ENCODE measurements around the gene AKR1C2.

The AKR1C2 gene

GRCh38 chr10:5042922-5043321 is 39.3 kb upstream of the AKR1C2 start:
- no peak for DNase-seq (ENCODE audit: low read depth, low spot score)
- Histone ChIP-seq H3K9me3 (ENCODE audit: insufficient read depth, low read length) (peaks cover 4% of the 10 kb centered on the region; the same call in 1 of the 2 replicates), H3K27me3 (ENCODE audit: insufficient read depth, insufficient read length) (no peaks in the 10 kb centered on the region), H3K4me1 (ENCODE audit: insufficient read depth, insufficient read length) (no peaks in the 10 kb centered on the region), H3K4me3 (ENCODE audit: insufficient read length, low read depth) (no peak overlapping the region), H3K9ac (ENCODE audit: insufficient read length, low read depth) (no peak overlapping the region), H3K36me3 (ENCODE audit: insufficient read depth, insufficient read length, low read length) (no peaks in the 10 kb centered on the region)
- TF ChIP-seq ZNF274 (IDR thresholded peaks at IDR 0.05; ENCODE audit: low read depth, low read length) = no peak
- no peak for TF ChIP-seq YY1 (IDR thresholded peaks at IDR 0.05; ENCODE audit: insufficient read depth, insufficient read length)
- no peak for TF ChIP-seq SUZ12 (IDR thresholded peaks at IDR 0.05; ENCODE audit: extremely low read depth, insufficient read depth, insufficient read length)

- Histone ChIP-seq H3K9me3 (ENCODE audit: insufficient read depth, low read length) (peaks cover 4% of the 10 kb centered on the region; the same call in 1 of the 2 replicates), H3K4me3 (ENCODE audit: insufficient read length, low read depth) (no peak overlapping the region), H3K4me1 (ENCODE audit: insufficient read depth, insufficient read length) (no peaks in the 10 kb centered on the region), H3K36me3 (ENCODE audit: insufficient read depth, insufficient read length, low read length) (no peaks in the 10 kb centered on the region), H3K9ac (ENCODE audit: insufficient read length, low read depth) (no peak overlapping the region), H3K27me3 (ENCODE audit: insufficient read depth, insufficient read length) (no peaks in the 10 kb centered on the region)
- TF ChIP-seq ZNF274 (IDR thresholded peaks at IDR 0.05; ENCODE audit: low read depth, low read length) (no peak), SUZ12 (IDR thresholded peaks at IDR 0.05; ENCODE audit: extremely low read depth, insufficient read depth, insufficient read length) (no peak), YY1 (IDR thresholded peaks at IDR 0.05; ENCODE audit: insufficient read depth, insufficient read length) (no peak)
- no peak for DNase-seq (ENCODE audit: low read depth, low spot score)
These were observed 37.9 kb upstream of the AKR1C2 start for GRCh38 chr10:5041471-5042023.

- Histone ChIP-seq H3K4me3 (ENCODE audit: insufficient read length, low read depth) (no peak overlapping the region), H3K27me3 (ENCODE audit: insufficient read depth, insufficient read length) (no peaks in the 10 kb centered on the region), H3K4me1 (ENCODE audit: insufficient read depth, insufficient read length) (no peaks in the 10 kb centered on the region), H3K9me3 (ENCODE audit: insufficient read depth, low read length) (peaks cover 4% of the 10 kb centered on the region; the same call in 1 of the 2 replicates), H3K9ac (ENCODE audit: insufficient read length, low read depth) (no peak overlapping the region), H3K36me3 (ENCODE audit: insufficient read depth, insufficient read length, low read length) (no peaks in the 10 kb centered on the region)
- no peak for TF ChIP-seq ZNF274 (IDR thresholded peaks at IDR 0.05; ENCODE audit: low read depth, low read length)
- TF ChIP-seq SUZ12 (IDR thresholded peaks at IDR 0.05; ENCODE audit: extremely low read depth, insufficient read depth, insufficient read length) = no peak
- TF ChIP-seq YY1 (IDR thresholded peaks at IDR 0.05; ENCODE audit: insufficient read depth, insufficient read length) = no peak
- DNase-seq (ENCODE audit: low read depth, low spot score) = no peak
These were observed 37.3 kb upstream of the AKR1C2 start for GRCh38 chr10:5040781-5041470.

- DNase-seq (ENCODE audit: low read depth, low spot score) = no peak
- H3K4me1 ChIP-seq (ENCODE audit: insufficient read depth, insufficient read length) = no peaks in the 10 kb centered on the region
- no peaks in the 10 kb centered on the region for H3K36me3 ChIP-seq (ENCODE audit: insufficient read depth, insufficient read length, low read length)
- no peaks in the 10 kb centered on the region for H3K27me3 ChIP-seq (ENCODE audit: insufficient read depth, insufficient read length)
- TF ChIP-seq ZNF274 (IDR thresholded peaks at IDR 0.05; ENCODE audit: low read depth, low read length) (no peak), YY1 (IDR thresholded peaks at IDR 0.05; ENCODE audit: insufficient read depth, insufficient read length) (no peak), SUZ12 (IDR thresholded peaks at IDR 0.05; ENCODE audit: extremely low read depth, insufficient read depth, insufficient read length) (no peak)
- no peak overlapping the region for H3K4me3 ChIP-seq (ENCODE audit: insufficient read length, low read depth)
- H3K9me3 ChIP-seq (ENCODE audit: insufficient read depth, low read length) = peaks cover 4% of the 10 kb centered on the region; the same call in 1 of the 2 replicates
- no peak overlapping the region for H3K9ac ChIP-seq (ENCODE audit: insufficient read length, low read depth)
These were observed 36.5 kb upstream of the AKR1C2 start for GRCh38 chr10:5040010-5040673.

- no peak for DNase-seq (ENCODE audit: low read depth, low spot score)
- no peaks in the 10 kb centered on the region for H3K36me3 ChIP-seq (ENCODE audit: insufficient read depth, insufficient read length, low read length)
- H3K4me1 ChIP-seq (ENCODE audit: insufficient read depth, insufficient read length) = no peaks in the 10 kb centered on the region
- peaks cover 4% of the 10 kb centered on the region; the same call in 1 of the 2 replicates for H3K9me3 ChIP-seq (ENCODE audit: insufficient read depth, low read length)
- H3K4me3 ChIP-seq (ENCODE audit: insufficient read length, low read depth) = no peak overlapping the region
- TF ChIP-seq SUZ12 (IDR thresholded peaks at IDR 0.05; ENCODE audit: extremely low read depth, insufficient read depth, insufficient read length) (no peak), YY1 (IDR thresholded peaks at IDR 0.05; ENCODE audit: insufficient read depth, insufficient read length) (no peak), ZNF274 (IDR thresholded peaks at IDR 0.05; ENCODE audit: low read depth, low read length) (no peak)
- H3K27me3 ChIP-seq (ENCODE audit: insufficient read depth, insufficient read length) = no peaks in the 10 kb centered on the region
- no peak overlapping the region for H3K9ac ChIP-seq (ENCODE audit: insufficient read length, low read depth)
These were observed 35.1 kb upstream of the AKR1C2 start for GRCh38 chr10:5038733-5039132.

- Histone ChIP-seq H3K9ac (ENCODE audit: insufficient read length, low read depth) (no peak overlapping the region), H3K27me3 (ENCODE audit: insufficient read depth, insufficient read length) (no peaks in the 10 kb centered on the region), H3K4me1 (ENCODE audit: insufficient read depth, insufficient read length) (no peaks in the 10 kb centered on the region), H3K36me3 (ENCODE audit: insufficient read depth, insufficient read length, low read length) (no peaks in the 10 kb centered on the region), H3K9me3 (ENCODE audit: insufficient read depth, low read length) (peaks cover 4% of the 10 kb centered on the region; the same call in 1 of the 2 replicates), H3K4me3 (ENCODE audit: insufficient read length, low read depth) (no peak overlapping the region)
- DNase-seq (ENCODE audit: low read depth, low spot score) = no peak
- no peak for TF ChIP-seq ZNF274 (IDR thresholded peaks at IDR 0.05; ENCODE audit: low read depth, low read length)
- no peak for TF ChIP-seq SUZ12 (IDR thresholded peaks at IDR 0.05; ENCODE audit: extremely low read depth, insufficient read depth, insufficient read length)
- no peak for TF ChIP-seq YY1 (IDR thresholded peaks at IDR 0.05; ENCODE audit: insufficient read depth, insufficient read length)
These were observed 34.4 kb upstream of the AKR1C2 start for GRCh38 chr10:5038101-5038500.

GRCh38 chr10:5036511-5036910 is 32.9 kb upstream of the AKR1C2 start:
- Histone ChIP-seq H3K27me3 (ENCODE audit: insufficient read depth, insufficient read length) (no peaks in the 10 kb centered on the region), H3K4me1 (ENCODE audit: insufficient read depth, insufficient read length) (no peaks in the 10 kb centered on the region), H3K9me3 (ENCODE audit: insufficient read depth, low read length) (peaks cover 4% of the 10 kb centered on the region; the same call in 1 of the 2 replicates), H3K9ac (ENCODE audit: insufficient read length, low read depth) (no peak overlapping the region), H3K4me3 (ENCODE audit: insufficient read length, low read depth) (no peak overlapping the region), H3K36me3 (ENCODE audit: insufficient read depth, insufficient read length, low read length) (no peaks in the 10 kb centered on the region)
- DNase-seq (ENCODE audit: low read depth, low spot score) = no peak
- no peak for TF ChIP-seq SUZ12 (IDR thresholded peaks at IDR 0.05; ENCODE audit: extremely low read depth, insufficient read depth, insufficient read length)
- no peak for TF ChIP-seq ZNF274 (IDR thresholded peaks at IDR 0.05; ENCODE audit: low read depth, low read length)
- TF ChIP-seq YY1 (IDR thresholded peaks at IDR 0.05; ENCODE audit: insufficient read depth, insufficient read length) = no peak

Measured in NT2/D1 (cell line).